GM12892 (cell line): ENCODE measurements around the gene WDR90.

Source experiments
- POLR2A ChIP-seq: IDR thresholded peaks from 2 replicates; pipeline ENCODE4 v1.6.1; 2011; ENCODE audit warnings: low read depth, low read length, control low read depth
- POLR2AphosphoS5 ChIP-seq: IDR thresholded peaks from 2 replicates; pipeline ENCODE4 v1.6.1; 2011; ENCODE audit warnings: low read depth, low read length, control low read depth

DNA sequence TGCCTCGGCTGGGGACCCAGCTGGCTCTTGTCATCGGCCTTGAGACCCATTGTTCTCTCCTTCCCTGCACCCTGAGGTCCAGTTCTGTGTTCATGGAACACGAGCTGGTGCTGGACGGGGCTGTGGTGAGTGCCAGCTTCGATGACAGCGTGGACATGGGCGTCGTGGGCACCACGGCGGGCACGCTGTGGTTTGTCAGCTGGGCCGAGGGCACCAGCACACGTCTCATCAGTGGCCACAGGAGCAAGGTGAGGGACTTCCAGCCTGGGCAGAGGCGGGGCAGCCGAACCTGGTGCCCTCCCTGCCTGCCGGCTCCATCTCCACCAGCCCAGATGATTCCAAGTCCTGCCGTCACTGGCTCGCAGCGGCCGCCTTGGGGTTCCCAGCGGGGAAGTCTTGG lies 13.4 kb downstream of the WDR90 start:
- TF ChIP-seq POLR2AphosphoS5 (no peak), POLR2A (no peak)
